Calu3 (cell line): ENCODE results near the gene HBEGF. TPM values are rescaled to one million over a fixed set of nuclear protein-coding genes. Genes with fewer than 3 reads are reported as not detected.

Experiments used
- BruUV-seq: library from RNA; stranded (reverse); fragments of 400-500 nt; replicated peaks from 2 replicates; lab custom pipeline; 2021; lab: Mats Ljungman, UMichigan
- CTCF ChIA-PET: fragments of 300-600 bp; sonication (Branson Sonifier 250); formaldehyde crosslinking; loops from one replicate; lab custom pipeline; 2022; ENCODE audit warnings: antibody characterized with exemption; lab: Charles Lee
- DNase-seq: peaks from one replicate; pipeline ENCODE4 v3.0.0; 2022
- H3K27ac Mint-ChIP-seq: one replicate; pipeline ENCODE4 v1.8.0; 2022; ENCODE audit warnings: mixed read lengths; ENCODE audit not compliant: unreplicated experiment
- H3K27me3 Mint-ChIP-seq: one replicate; pipeline ENCODE4 v1.8.0; 2022; ENCODE audit warnings: mixed read lengths; ENCODE audit not compliant: unreplicated experiment
- H3K36me3 Mint-ChIP-seq: one replicate; pipeline ENCODE4 v1.8.0; 2022; ENCODE audit warnings: mild to moderate bottlenecking, moderate library complexity, mixed read lengths; ENCODE audit not compliant: insufficient read depth, unreplicated experiment
- H3K4me1 Mint-ChIP-seq: one replicate; pipeline ENCODE4 v1.8.0; 2022; ENCODE audit warnings: mild to moderate bottlenecking, low read depth, mixed read lengths; ENCODE audit not compliant: unreplicated experiment
- H3K4me3 Mint-ChIP-seq: one replicate; pipeline ENCODE4 v1.8.0; 2022; ENCODE audit warnings: mild to moderate bottlenecking, low read depth, moderate library complexity, mixed read lengths; ENCODE audit not compliant: unreplicated experiment
- H3K9me3 Mint-ChIP-seq: one replicate; pipeline ENCODE4 v1.8.0; 2022; ENCODE audit warnings: low read depth, mixed read lengths; ENCODE audit not compliant: unreplicated experiment
- CTCF ChIP-seq: fragments of 200-600 bp; IDR thresholded peaks from one replicate; pipeline ENCODE4 v1.8.0; 2022; ENCODE audit warnings: antibody characterized with exemption; ENCODE audit not compliant: unreplicated experiment
- intact Hi-C: fragments of 100-400 bp; cut with micrococcal nuclease; formaldehyde crosslinking; loops from one replicate; pipeline ENCODE4 v1.10.0; 2022; ENCODE audit not compliant: unreplicated experiment
- total RNA-seq: library from RNA; stranded (reverse); gene quantifications from 2 replicates; pipeline ENCODE4 v1.2.3, GENCODE V29; 2022

Gene HBEGF
- total RNA-seq, 1 experiment from 2014 or later: 7.2 TPM

- Mint-ChIP-seq H3K36me3 (peaks cover 4% of the 10 kb centered on the region), H3K9me3 (no peaks in the 10 kb centered on the region), H3K27me3 (no peaks in the 10 kb centered on the region), H3K27ac (no peak overlapping the region), H3K4me3 (no peak overlapping the region), H3K4me1 (peaks cover 14% of the 10 kb centered on the region)
- no peak for TF ChIP-seq CTCF
- no peak for DNase-seq
- intact Hi-C loops: no loop called here
- CTCF ChIA-PET: interaction anchor here (1.2 to 1.5 kb wide), 2 partner anchors 8 to 19 kb away, joined by 3 to 6 read pairs; no protein-coding TSS in a partner anchor
- BruUV-seq: no TSS peak
Observed at GRCh38 chr5:140366589-140367255, 20.3 kb upstream of the HBEGF start.

GRCh38 chr5:140365941-140366340 is 19.5 kb upstream of the HBEGF start:
- BruUV-seq: no TSS peak
- Mint-ChIP-seq H3K27me3 (no peaks in the 10 kb centered on the region), H3K9me3 (no peaks in the 10 kb centered on the region), H3K4me3 (no peak overlapping the region), H3K27ac (no peak overlapping the region), H3K4me1 (peaks cover 14% of the 10 kb centered on the region), H3K36me3 (peaks cover 4% of the 10 kb centered on the region)
- CTCF ChIA-PET: interaction anchor here (1.5 kb wide), 1 partner anchor 9 kb away, joined by 6 read pairs; no protein-coding TSS in a partner anchor
- intact Hi-C loops: no loop called here
- no peak for TF ChIP-seq CTCF
- no peak for DNase-seq

- no peak overlapping the region for H3K27ac Mint-ChIP-seq
Observed at GRCh38 chr5:140365282-140365681, 18.9 kb upstream of the HBEGF start.

GRCh38 chr5:140364472-140364765 is 18.0 kb upstream of the HBEGF start:
- no TSS peak for BruUV-seq
- CTCF ChIA-PET: interaction anchor here (0.6 to 1.2 kb wide), 3 partner anchors 8 to 120 kb away, joined by 3 to 4 read pairs (median 3); no protein-coding TSS in a partner anchor
- H3K9me3 Mint-ChIP-seq: no peaks in the 10 kb centered on the region
- no peak overlapping the region for H3K27ac Mint-ChIP-seq
- no peak for TF ChIP-seq CTCF
- peaks cover 12% of the 10 kb centered on the region for H3K4me1 Mint-ChIP-seq
- H3K36me3 Mint-ChIP-seq: peaks cover 4% of the 10 kb centered on the region
- no peaks in the 10 kb centered on the region for H3K27me3 Mint-ChIP-seq
- intact Hi-C loops: loop anchor here (5.0 kb wide), 1 partner anchor 358 kb away; no protein-coding TSS in a partner anchor
- DNase-seq: no peak
- no peak overlapping the region for H3K4me3 Mint-ChIP-seq

More at GRCh38 chr5:140365282-140365681, 18.9 kb upstream of the HBEGF start:
- CTCF ChIA-PET: no interaction called here
- Mint-ChIP-seq H3K36me3 (peaks cover 4% of the 10 kb centered on the region), H3K4me1 (peaks cover 14% of the 10 kb centered on the region), H3K27me3 (no peaks in the 10 kb centered on the region), H3K9me3 (no peaks in the 10 kb centered on the region), H3K4me3 (no peak overlapping the region)
- BruUV-seq: no TSS peak
- no peak for DNase-seq
- TF ChIP-seq CTCF: no peak
- intact Hi-C loops: no loop called here
